HepG2 (cell line): ENCODE results near the gene GCLM. TPM values are rescaled to one million over a fixed set of nuclear protein-coding genes. Genes with fewer than 3 reads are reported as not detected.

Source experiments
- BATF2 ChIP-seq: sonication (generic); formaldehyde crosslinking; IDR thresholded peaks from 2 replicates; pipeline ENCODE4 v1.8.0; 2022; ENCODE audit warnings: mild to moderate bottlenecking, missing genetic modification reagents, moderate library complexity
- CBX2 ChIP-seq, 2 experiments: fragments of 200-600 bp in 1 of 2; sonication (generic); formaldehyde crosslinking in 1 of 2; IDR thresholded peaks; 2 replicates each; pipeline versions ENCODE4 v1.7.0 to v1.8.1; 2018 to 2022; ENCODE audit warnings: low read depth in 2 of 2, low read length in 1 of 2, mild to moderate bottlenecking in 1 of 2, missing genetic modification reagents in 1 of 2
- MTERF4 ChIP-seq: sonication (generic); formaldehyde crosslinking; IDR thresholded peaks from 2 replicates; pipeline ENCODE4 v1.8.0; 2023; ENCODE audit warnings: mild to moderate bottlenecking, missing genetic modification reagents
- PCBP1 ChIP-seq: fragments of 200-400 bp; formaldehyde crosslinking; IDR thresholded peaks from 2 replicates; pipeline ENCODE4 v1.6.1; 2017; ENCODE audit warnings: mild to moderate bottlenecking, low read depth, low read length, borderline replicate concordance
- RARG ChIP-seq: sonication (generic); formaldehyde crosslinking; IDR thresholded peaks from 2 replicates; pipeline ENCODE4 v1.4.0; 2020; ENCODE audit warnings: low read depth, mild to moderate bottlenecking, missing genetic modification reagents
- SKI ChIP-seq: fragments of 450-650 bp; IDR thresholded peaks from one replicate; pipeline ENCODE4 v1.6.1; 2018; ENCODE audit warnings: mild to moderate bottlenecking; ENCODE audit not compliant: partially characterized antibody
- SP4 ChIP-seq: sonication (generic); formaldehyde crosslinking; IDR thresholded peaks from 2 replicates; pipeline ENCODE4 v1.8.1; 2023; ENCODE audit warnings: mild to moderate bottlenecking, missing genetic modification reagents
- TAF1 ChIP-seq: sonication (generic); formaldehyde crosslinking; IDR thresholded peaks from 2 replicates; pipeline ENCODE4 v1.4.0; 2020; ENCODE audit warnings: missing genetic modification reagents
- ZBED4 ChIP-seq: sonication (generic); formaldehyde crosslinking; IDR thresholded peaks from 2 replicates; pipeline ENCODE4 v1.4.0; 2020; ENCODE audit warnings: missing genetic modification reagents, borderline replicate concordance
- ZBTB43 ChIP-seq: sonication (generic); formaldehyde crosslinking; conservative IDR thresholded peaks from 2 replicates; pipeline ENCODE4 v1.4.0; 2020; ENCODE audit warnings: missing genetic modification reagents
- ZFY ChIP-seq: sonication (generic); formaldehyde crosslinking; IDR thresholded peaks from 2 replicates; pipeline ENCODE4 v1.4.0; 2020; ENCODE audit warnings: missing genetic modification reagents
- ZKSCAN5 ChIP-seq: sonication (generic); formaldehyde crosslinking; IDR thresholded peaks from 2 replicates; pipeline ENCODE4 v1.5.1; 2020; ENCODE audit warnings: mild to moderate bottlenecking, missing genetic modification reagents
- ZNF138 ChIP-seq: sonication (generic); formaldehyde crosslinking; IDR thresholded peaks from 2 replicates; pipeline ENCODE4 v1.5.0; 2020; ENCODE audit warnings: mild to moderate bottlenecking, low read depth, missing genetic modification reagents
- ZNF18 ChIP-seq: sonication (generic); formaldehyde crosslinking; IDR thresholded peaks from 2 replicates; pipeline ENCODE4 v1.8.0; 2022; ENCODE audit warnings: mild to moderate bottlenecking, missing genetic modification reagents; ENCODE audit not compliant: insufficient replicate concordance
- ZNF576 ChIP-seq: sonication (generic); formaldehyde crosslinking; IDR thresholded peaks from 2 replicates; pipeline ENCODE4 v1.4.0; 2020; ENCODE audit warnings: mild to moderate bottlenecking, missing genetic modification reagents
- ZNF747 ChIP-seq: sonication (generic); formaldehyde crosslinking; IDR thresholded peaks from 2 replicates; pipeline ENCODE4 v1.8.1; 2023; ENCODE audit warnings: missing genetic modification reagents, mild to moderate bottlenecking, borderline replicate concordance
- polyA plus RNA-seq, 8 experiments: library from polyadenylated mRNA; depleted of rRNA in 3 of 8; stranded (reverse) in 7 of 8; unstranded in 1 of 8; fragments of >200 nt; fragmentation: Illumina TruSeq in 4 of 8; extraction: Trizol in 4 of 8; gene quantifications; 2 replicates each; pipeline versions ENCODE4 v1.2.1 to v1.2.3, GENCODE V29; 2011 to 2016; ENCODE audit warnings: low read depth in 4 of 8, missing spikeins in 1 of 8, mixed read lengths in 1 of 8; ENCODE audit not compliant: insufficient read depth in 1 of 8
- total RNA-seq, 5 experiments: library from RNA; depleted of rRNA; stranded (reverse); fragments of >200 nt; fragmentation: Illumina TruSeq; extraction: Trizol; gene quantifications; 2 replicates each; pipeline ENCODE4 v1.2.3, GENCODE V29; 2016; ENCODE audit warnings: low read depth in 1 of 5

GCLM gene
- total and polyA plus RNA-seq, 2 of the 13 experiments (the other 11 are each of a cell fraction or from before 2014, with no cell fraction given): 8.7 to 29.9 TPM

- peak; percentile 25; the same call in 1 of the 2 replicates for TF ChIP-seq ZBED4 (CRISPR knock-in tag)
- peak; percentile 47; the same call in 1 of the 2 replicates for TF ChIP-seq ZBTB43 (CRISPR knock-in tag)
- TF ChIP-seq PCBP1: no peak
- TF ChIP-seq ZNF138 (CRISPR knock-in tag): no peak
- peak; percentile 68; the same call in 1 of the 2 replicates for TF ChIP-seq ZFY (CRISPR knock-in tag)
- TF ChIP-seq RARG (CRISPR knock-in tag): no peak
- TF ChIP-seq ZNF18: no peak
- TF ChIP-seq MTERF4 (CRISPR knock-in tag): 0 out of 2 replicates have a peak, but pooled peaks have one; percentile 10
- no peak for TF ChIP-seq BATF2 (CRISPR knock-in tag)
- TF ChIP-seq TAF1: peak; percentile 62
- no peak for TF ChIP-seq ZNF576 (CRISPR knock-in tag)
- TF ChIP-seq CBX2 (IDR thresholded peaks at IDR 0.05; ENCODE audit: low read depth, low read length): no peak
- TF ChIP-seq CBX2 (CRISPR knock-in tag; IDR thresholded peaks at IDR 0.05; ENCODE audit: low read depth): 0 out of 2 replicates have a peak, but pooled peaks have one; percentile 57
- TF ChIP-seq SKI: peak; percentile 93
- TF ChIP-seq ZKSCAN5 (CRISPR knock-in tag): no peak
- TF ChIP-seq SP4 (CRISPR knock-in tag): peak; percentile 80
- peak; percentile 74; the same call in 1 of the 2 replicates for TF ChIP-seq ZNF747 (CRISPR knock-in tag)
These were observed at the start of gene GCLM (continued) for GRCh38 chr1:93909146-93910050.
